Measurements from ENCODE around the gene MINDY4.

MINDY4 gene

GRCh38 chr7:30859940-30860496 is 88.8 kb downstream of the MINDY4 start:
- DNase-seq, result no peak

- no peak for DNase-seq
Measured at GRCh38 chr7:30861612-30862011, 90.4 kb downstream of the MINDY4 start.

DNA sequence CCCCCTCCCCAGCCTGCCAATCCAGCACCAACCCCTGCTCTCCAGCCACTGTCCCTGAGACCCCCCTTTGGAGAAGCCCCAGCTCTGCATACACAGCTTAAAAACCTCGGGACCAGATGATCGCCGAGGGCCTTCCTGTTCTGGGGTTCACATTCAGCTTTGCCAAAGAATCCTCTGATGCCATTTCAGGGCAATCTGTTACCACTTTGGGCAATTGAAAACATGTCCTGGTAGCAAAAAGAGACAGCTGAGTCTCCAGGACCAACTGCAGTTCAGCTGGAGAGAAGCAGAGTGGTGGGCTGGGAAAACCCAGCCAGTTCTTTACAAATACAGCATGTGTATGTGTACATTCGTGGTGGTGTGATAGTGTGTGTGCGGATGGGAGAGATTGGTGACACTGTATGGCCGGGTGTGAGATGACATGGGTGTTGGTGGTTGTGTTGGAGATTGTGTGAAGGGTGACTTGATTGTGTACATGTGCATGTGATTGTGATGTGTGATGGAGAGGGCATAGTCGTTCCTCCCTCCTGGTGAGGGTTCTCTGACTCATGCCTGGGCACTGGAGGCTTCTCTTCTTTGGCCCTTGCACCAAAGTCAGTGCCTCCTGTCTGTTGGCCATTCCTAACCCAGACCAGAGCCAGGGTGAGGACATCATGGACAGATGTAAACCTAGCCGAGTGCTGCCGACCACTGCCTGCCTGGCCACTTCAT is 91.9 kb downstream of the MINDY4 start:
- no peak for DNase-seq

GRCh38 chr7:30863706-30864035 is 92.5 kb downstream of the MINDY4 start:
- no peak for DNase-seq

- no peak for DNase-seq
Measured at GRCh38 chr7:30864101-30864500, 92.9 kb downstream of the MINDY4 start.

GRCh38 chr7:30865076-30865475 is 93.9 kb downstream of the MINDY4 start:
- no peak for DNase-seq

GRCh38 chr7:30865821-30866220 is 94.6 kb downstream of the MINDY4 start:
- no peak for DNase-seq

GRCh38 chr7:30866939-30867338 is 95.7 kb downstream of the MINDY4 start:
- DNase-seq, result no peak

DNA sequence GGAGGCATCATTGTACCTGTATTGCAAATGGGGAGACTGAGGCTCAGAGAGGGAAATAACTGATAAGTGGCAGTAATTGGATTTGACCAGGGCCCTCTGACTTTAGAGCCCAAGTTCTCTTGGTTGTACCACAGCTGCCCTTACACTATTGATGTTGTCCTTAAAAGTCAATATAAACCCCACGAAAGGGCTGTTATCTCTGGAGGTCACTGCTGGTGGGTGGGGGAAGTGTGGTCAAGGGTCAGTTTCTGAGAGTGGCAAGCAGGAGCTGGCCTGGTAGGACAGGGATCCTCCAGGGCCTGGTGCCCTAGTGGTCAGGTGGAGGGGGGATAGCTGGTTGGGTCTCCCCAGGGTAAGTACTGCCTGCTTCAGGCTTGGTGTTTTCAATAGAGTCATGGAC is 96.3 kb downstream of the MINDY4 start:
- DNase-seq, result no peak

DNA sequence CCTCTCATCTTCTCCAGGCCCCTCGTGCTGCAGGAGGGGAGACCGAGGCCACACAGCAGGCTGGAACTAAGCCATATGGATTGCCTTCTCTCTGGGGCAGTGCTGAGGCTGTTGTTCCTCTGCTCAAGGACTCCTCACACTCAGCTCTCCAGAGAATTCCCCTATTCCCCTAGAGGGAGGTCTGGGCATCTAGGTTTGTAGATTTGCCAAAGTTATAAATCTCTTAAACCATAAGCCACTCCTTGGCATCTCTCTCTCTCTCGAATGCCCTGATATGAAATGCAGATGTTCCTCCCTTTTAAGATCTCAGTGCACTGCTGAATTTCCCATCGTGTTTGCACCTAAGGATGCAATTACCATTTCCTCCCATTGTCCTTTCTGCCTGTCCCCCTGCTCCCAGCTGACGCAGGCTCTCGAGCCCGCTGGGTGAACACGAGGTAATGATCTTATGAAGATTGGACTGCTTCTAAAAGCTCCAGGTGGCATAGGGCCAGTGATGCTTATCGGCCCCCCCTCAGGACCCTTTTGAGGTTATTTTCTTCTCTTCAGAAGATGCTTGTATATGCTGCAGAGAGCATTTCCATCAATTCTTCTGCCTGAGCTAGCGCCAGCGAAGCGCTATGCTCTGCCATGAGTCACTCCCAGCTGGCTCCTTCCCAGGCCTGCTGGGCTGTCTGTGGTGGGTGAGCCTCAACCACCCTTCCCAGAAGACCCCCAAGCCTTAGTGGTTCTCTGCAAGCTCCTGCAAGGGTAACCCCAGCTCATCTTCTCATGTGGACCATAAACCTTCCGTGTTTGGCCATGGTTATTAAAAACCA is 98.8 kb downstream of the MINDY4 start:
- DNase-seq, result no peak

GRCh38 chr7:30870821-30871518 is 99.8 kb downstream of the MINDY4 start:
- no peak for DNase-seq

DNA sequence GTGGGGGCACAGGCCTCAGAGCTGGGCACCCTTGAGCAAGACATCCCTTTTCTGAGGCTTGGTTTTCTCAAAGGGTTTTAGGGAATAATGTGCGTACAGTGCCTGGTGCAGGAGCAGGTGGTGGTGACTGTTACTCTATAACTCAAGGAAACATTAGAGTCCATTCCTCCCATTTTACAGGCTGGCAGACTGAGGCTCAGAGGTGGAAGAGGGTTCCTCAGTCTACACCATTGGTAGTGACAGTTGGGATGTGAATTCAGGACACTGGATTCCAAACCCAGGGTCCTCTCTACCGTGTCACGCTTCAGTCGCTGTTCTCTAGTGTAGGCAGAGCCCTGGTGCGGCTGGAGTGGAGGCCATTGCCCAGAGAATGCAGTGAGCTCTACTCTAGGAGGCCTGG is 100.4 kb downstream of the MINDY4 start:
- no peak for DNase-seq

- DNase-seq, result no peak
Measured at GRCh38 chr7:30873207-30873606, 102.0 kb downstream of the MINDY4 start.

- DNase-seq, result no peak
Measured at GRCh38 chr7:30873656-30874055, 102.4 kb downstream of the MINDY4 start.

DNA sequence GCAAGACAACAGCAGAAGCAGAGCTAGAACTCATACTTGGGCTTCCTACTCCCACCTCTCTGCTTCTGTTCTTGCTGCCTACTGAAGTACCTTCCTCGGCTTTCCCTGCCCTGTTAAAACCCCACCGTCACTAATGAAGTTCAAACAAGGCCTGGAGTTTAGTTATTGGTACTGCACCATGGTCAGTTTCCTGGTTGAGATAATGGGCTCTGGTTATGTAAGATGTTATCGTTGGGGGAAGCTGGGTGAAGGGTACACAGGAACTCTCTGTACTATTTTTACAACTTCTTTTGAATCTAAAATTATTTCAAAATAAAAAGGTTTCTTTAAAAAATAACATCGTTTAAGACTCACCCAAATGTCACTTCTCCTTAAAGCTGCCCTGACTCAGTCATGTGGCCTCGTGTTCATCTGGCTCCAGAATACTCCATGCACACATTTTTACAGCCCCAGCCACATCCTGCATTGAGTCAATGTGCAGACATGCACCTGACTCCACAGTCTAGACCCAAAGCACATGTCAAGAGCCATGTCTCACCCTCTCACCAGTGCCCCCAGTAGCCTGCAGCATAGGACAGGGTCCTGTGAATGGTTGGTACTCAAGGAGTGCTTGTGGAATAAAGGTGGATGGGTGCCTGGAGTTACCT is 103.6 kb downstream of the MINDY4 start:
- DNase-seq, result no peak

GRCh38 chr7:30877015-30877769 is 106.0 kb downstream of the MINDY4 start:
- no peak for DNase-seq

DNA sequence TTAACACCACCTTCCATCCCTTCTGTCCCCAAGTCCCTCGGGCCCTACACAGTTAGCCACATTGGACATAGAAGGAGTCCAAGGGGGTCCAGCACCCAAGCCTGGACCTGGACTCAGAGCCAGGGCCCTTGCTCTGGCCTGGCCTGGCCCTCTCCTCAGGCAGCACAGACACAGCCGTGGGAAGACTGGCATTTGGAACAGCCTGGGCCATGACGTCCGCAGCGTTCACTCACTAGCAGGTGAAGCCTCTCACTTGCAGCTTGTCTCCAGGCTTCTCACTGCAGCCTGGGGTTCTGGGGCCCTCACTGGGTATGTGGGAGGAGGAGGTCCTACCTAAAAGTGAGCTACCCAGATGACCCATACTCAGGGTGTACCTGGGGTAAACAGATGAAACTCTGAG is 106.8 kb downstream of the MINDY4 start:
- no peak for DNase-seq

- DNase-seq, result no peak
Measured at GRCh38 chr7:30879139-30880124, 108.2 kb downstream of the MINDY4 start.

DNA sequence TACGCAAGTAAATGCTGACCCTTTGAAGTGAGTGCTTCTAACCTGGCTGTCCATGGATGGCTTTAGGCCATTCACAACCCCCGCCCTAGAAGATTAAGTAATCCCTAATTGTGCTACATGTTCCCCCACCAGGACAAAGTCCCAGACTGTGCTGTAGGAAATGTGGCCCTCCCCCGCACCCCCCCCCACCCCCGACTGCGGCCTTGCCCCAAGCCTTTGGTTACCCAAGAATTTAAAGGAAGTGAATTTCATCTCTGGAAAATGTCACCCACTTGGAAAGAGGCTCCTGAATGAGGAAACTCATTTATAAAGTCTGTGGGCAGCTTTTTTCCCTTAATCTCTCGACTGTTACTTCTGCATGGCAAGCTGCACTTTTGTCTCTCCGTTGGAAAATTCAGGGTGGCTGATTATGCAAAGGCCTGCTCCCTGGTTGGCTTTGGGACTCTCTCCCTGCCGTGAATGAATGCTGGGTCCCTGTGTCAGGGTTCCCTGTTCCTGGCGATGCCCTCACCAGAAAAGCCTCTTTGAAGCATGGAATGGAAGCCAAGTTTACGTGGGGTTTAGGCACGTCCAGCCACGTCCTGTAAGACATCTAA is 109.0 kb downstream of the MINDY4 start:
- no peak for DNase-seq

- no peak for DNase-seq
Measured at GRCh38 chr7:30880941-30881340, 109.7 kb downstream of the MINDY4 start.

DNA sequence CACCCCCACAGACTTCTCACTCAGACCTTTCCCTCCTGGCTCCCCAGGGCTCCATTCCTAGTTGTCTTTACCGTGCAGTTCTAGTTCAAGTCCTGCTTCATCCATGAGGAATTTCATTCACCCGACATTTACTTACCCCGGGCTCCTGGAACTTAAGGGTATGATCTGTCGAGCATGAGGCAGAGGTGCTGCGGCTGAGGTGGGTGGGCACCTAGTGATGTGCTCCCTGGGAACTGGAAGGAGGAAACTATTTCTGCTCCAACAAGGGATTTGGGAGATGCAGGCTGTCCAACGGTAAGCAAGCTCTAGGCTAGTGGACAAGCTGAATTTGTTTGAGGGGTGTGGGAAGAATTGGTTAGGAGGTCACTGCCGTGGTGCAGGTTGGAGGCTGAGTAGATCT is 110.2 kb downstream of the MINDY4 start:
- no peak for DNase-seq

All from NCI-H526 treated with DMSO at 0.1 percent for 48 hours (cell line).